Measurements from ENCODE around the gene MAPKAPK2. TPM values are rescaled to one million over a fixed set of nuclear protein-coding genes. Genes with fewer than 3 reads are reported as not detected.
A peak's percentile ranks its signal among the peaks of the same experiment; 100 is the strongest.

MAPKAPK2 gene
- total RNA-seq, 2 experiments from 2014 or later = 96.9 to 97.4 TPM

DNA sequence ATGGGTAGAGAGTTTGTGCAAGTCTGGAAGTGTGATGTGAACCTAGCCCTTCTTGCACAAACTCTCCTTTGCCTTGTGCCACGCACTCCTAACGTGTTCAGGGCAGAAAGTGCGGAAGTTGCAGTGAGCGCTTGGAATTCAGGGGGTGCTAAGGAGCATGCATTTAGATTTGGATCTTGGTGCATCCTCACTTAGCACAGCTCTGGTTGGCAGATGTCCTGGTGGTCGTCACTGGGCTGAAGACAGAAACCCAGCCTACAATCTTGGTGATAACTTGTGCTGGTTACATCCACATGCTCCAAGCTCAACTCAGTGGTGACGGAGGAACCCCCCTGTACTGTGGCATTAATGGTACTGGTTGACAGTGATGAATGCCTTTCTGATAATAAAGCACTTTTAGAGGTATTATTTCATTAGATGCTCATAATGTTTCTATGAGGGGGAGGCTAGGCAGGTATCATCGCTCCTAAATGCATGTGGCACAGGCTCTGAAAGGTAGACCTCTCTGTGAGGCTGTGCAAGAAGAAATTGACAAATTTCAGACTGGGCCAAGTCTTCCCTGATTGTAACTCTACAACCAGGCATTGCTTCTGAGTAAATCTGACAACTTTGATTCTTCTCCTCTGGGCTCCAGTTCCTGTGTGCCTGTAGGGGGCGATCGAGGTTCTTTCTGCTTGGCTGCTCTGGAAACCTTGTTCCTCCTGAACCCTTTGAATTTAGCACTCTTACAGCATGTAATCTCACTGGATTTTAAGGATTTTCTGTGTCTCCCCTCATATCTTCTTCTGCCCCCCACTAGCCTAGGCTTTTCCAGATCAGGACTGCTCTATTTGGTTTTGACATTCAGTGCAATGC, 40.6 kb downstream of the MAPKAPK2 start:
- Mint-ChIP-seq H3K27ac (peak overlapping the region; percentile 33), H3K4me3 (no peak overlapping the region), H3K27me3 (no peaks in the 10 kb centered on the region), H3K9me3 (no peaks in the 10 kb centered on the region), H3K4me1 (ENCODE audit: low read depth) (peaks cover 50% of the 10 kb centered on the region), H3K36me3 (peaks cover 2% of the 10 kb centered on the region)
- intact Hi-C loops (cut with micrococcal nuclease) = loop anchor here (5.0 kb wide), 2 partner anchors 142 to 257 kb away; partner anchors contain the start of gene IL20
- POLR2A ChIA-PET = no interaction called here
- peak; percentile 77 for DNase-seq
- CTCF ChIA-PET = interaction anchor here (0.6 to 7.7 kb wide), 41 partner anchors 8 to 256 kb away, joined by 3 to 137 read pairs (median 6); partner anchors contain the start of genes DYRK3, FCMR and IL20

DNA sequence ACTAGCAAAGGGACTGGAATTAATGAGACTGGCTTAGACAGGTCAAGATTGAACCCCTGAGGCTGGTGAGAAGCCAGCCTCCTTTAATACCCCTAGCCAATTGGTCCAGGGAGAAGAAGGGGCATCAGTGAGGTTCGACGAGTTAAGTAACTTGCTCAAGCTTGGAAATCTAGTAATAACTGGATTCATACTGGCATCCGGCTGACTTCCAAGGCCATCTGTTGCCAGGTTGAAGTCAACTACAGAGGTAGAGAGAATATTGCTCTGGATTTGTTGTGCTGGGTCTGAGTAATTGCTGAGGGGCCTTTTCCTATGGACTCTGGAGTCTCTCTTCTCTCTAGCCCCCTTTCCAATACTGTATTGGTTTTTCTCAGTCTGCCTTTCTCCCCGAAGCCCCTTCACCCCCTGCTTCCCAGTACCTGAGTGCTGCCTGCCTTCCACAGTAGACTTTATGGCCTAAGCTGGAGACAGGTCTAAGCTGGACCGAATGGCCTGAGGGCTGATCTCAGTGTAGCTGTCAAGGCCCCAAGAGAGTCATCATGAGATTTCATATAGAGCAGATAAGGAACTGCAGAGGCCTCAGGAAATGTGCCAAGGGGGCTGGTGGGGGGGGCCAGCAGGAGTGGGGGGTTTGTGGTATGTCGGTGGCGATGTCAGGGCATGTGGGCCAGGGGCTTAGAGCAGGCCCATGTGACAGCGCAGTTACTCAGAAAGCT, 43.4 kb downstream of the MAPKAPK2 start:
- intact Hi-C loops (cut with micrococcal nuclease) = loop anchor here (5.0 kb wide), 2 partner anchors 139 to 254 kb away; partner anchors contain the start of gene IL20
- DNase-seq = no peak
- Mint-ChIP-seq H3K27me3 (no peaks in the 10 kb centered on the region), H3K36me3 (peaks cover 9% of the 10 kb centered on the region), H3K4me3 (no peak overlapping the region), H3K9me3 (no peaks in the 10 kb centered on the region), H3K27ac (no peak overlapping the region), H3K4me1 (ENCODE audit: low read depth) (peaks cover 42% of the 10 kb centered on the region)
- ChIA-PET CTCF (interaction anchor here (1.7 to 7.7 kb wide), 5 partner anchors 40 to 204 kb away, joined by 7 to 137 read pairs (median 33); partner anchors contain the start of gene IL10), POLR2A (interaction anchor here (0.6 kb wide), 1 partner anchor 80 kb away, joined by 3 read pairs; no protein-coding TSS in a partner anchor)

DNA sequence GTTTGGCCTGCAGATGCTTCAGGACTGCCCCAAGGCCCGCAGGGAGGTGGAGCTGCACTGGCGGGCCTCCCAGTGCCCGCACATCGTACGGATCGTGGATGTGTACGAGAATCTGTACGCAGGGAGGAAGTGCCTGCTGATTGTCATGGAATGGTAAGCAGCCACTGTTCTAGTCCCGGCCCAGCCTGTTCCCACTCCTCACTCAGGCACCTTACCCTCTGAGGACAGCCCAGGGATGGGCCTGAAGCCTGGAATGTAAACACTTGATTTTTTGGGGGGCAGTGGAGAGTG, 43.9 kb downstream of the MAPKAPK2 start:
- ChIA-PET CTCF (interaction anchor here (4.2 to 7.7 kb wide), 3 partner anchors 79 to 204 kb away, joined by 33 to 137 read pairs (median 125); no protein-coding TSS in a partner anchor), POLR2A (interaction anchor here (0.6 kb wide), 1 partner anchor 79 kb away, joined by 3 read pairs; no protein-coding TSS in a partner anchor)
- Mint-ChIP-seq H3K4me1 (ENCODE audit: low read depth) (peaks cover 42% of the 10 kb centered on the region), H3K4me3 (no peak overlapping the region), H3K36me3 (peaks cover 11% of the 10 kb centered on the region), H3K27ac (no peak overlapping the region), H3K9me3 (no peaks in the 10 kb centered on the region), H3K27me3 (no peaks in the 10 kb centered on the region)
- intact Hi-C loops (cut with micrococcal nuclease) = loop anchor here (5.0 kb wide), 2 partner anchors 139 to 254 kb away; partner anchors contain the start of gene IL20
- DNase-seq = no peak

DNA sequence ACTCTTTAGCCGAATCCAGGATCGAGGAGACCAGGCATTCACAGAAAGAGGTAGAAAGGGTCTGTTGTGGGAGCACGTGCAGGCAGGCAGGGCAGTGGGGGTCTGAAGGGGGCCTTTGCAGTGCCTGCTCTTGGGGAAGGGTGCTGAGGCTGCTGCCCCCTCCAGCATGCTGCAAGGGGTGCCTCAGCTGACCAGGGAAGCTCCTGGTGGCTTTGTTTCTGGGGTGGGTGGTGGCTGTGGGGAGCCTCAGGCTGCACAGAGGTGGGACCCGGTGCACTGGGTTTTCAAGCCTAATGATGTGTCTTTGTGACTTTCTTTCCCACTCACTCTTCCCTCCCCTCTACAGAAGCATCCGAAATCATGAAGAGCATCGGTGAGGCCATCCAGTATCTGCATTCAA, 44.3 kb downstream of the MAPKAPK2 start:
- DNase-seq = no peak
- intact Hi-C loops (cut with micrococcal nuclease) = loop anchor here (5.0 kb wide), 2 partner anchors 138 to 253 kb away; partner anchors contain the start of gene IL20
- Mint-ChIP-seq H3K9me3 (no peaks in the 10 kb centered on the region), H3K4me3 (no peak overlapping the region), H3K4me1 (ENCODE audit: low read depth) (peaks cover 38% of the 10 kb centered on the region), H3K27ac (no peak overlapping the region), H3K27me3 (no peaks in the 10 kb centered on the region), H3K36me3 (peaks cover 12% of the 10 kb centered on the region)
- POLR2A ChIA-PET = interaction anchor here (0.6 kb wide), 1 partner anchor 79 kb away, joined by 3 read pairs; no protein-coding TSS in a partner anchor
- CTCF ChIA-PET = interaction anchor here (5.5 to 7.7 kb wide), 2 partner anchors 79 to 186 kb away, joined by 125 to 137 read pairs; no protein-coding TSS in a partner anchor

DNA sequence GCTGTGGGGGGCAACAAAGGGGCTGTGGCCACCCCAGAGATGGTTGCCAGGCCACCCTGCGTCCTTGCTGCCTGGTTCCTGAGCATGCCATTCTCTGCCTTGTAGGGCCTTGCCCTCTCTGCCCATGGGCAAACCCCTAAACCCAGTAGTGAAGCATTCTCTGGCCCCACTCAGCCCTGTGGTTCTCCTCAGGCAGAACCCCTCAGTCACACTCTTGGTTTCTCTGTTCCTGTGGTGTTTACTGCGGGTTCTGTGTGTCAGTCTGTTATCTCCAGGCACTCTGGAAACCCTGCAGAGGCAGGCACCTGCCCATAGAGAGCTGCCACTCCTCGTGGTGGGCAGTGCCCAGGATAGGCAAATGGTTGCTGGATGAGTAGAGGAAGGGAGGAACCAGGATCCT, 44.8 kb downstream of the MAPKAPK2 start:
- Mint-ChIP-seq H3K4me3 (no peak overlapping the region), H3K27me3 (no peaks in the 10 kb centered on the region), H3K4me1 (ENCODE audit: low read depth) (peaks cover 38% of the 10 kb centered on the region), H3K9me3 (no peaks in the 10 kb centered on the region), H3K27ac (no peak overlapping the region), H3K36me3 (peaks cover 12% of the 10 kb centered on the region)
- CTCF ChIA-PET = interaction anchor here (0.9 to 9.3 kb wide), 6 partner anchors 65 to 186 kb away, joined by 3 to 190 read pairs (median 66); no protein-coding TSS in a partner anchor
- POLR2A ChIA-PET = no interaction called here
- intact Hi-C loops (cut with micrococcal nuclease) = loop anchor here (5.0 kb wide), 2 partner anchors 138 to 253 kb away; partner anchors contain the start of gene IL20
- DNase-seq = no peak

DNA sequence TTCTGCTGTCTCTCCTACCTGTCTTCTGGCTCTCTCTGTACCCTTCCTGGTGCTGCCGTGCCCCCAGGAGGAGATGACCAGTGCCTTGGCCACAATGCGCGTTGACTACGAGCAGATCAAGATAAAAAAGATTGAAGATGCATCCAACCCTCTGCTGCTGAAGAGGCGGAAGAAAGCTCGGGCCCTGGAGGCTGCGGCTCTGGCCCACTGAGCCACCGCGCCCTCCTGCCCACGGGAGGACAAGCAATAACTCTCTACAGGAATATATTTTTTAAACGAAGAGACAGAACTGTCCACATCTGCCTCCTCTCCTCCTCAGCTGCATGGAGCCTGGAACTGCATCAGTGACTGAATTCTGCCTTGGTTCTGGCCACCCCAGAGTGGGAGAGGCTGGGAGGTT, 47.8 kb downstream of the MAPKAPK2 start:
- Mint-ChIP-seq H3K27ac (no peak overlapping the region), H3K27me3 (no peaks in the 10 kb centered on the region), H3K9me3 (no peaks in the 10 kb centered on the region), H3K4me3 (no peak overlapping the region), H3K4me1 (ENCODE audit: low read depth) (peaks cover 40% of the 10 kb centered on the region), H3K36me3 (peaks cover 21% of the 10 kb centered on the region)
- ChIA-PET CTCF (interaction anchor here (0.9 to 9.3 kb wide), 5 partner anchors 7 to 183 kb away, joined by 3 to 315 read pairs (median 26); no protein-coding TSS in a partner anchor), POLR2A (interaction anchor here (1.2 kb wide), 1 partner anchor 26 kb away, joined by 4 read pairs; no protein-coding TSS in a partner anchor)
- no peak for DNase-seq
- intact Hi-C loops (cut with micrococcal nuclease) = no loop called here

DNA sequence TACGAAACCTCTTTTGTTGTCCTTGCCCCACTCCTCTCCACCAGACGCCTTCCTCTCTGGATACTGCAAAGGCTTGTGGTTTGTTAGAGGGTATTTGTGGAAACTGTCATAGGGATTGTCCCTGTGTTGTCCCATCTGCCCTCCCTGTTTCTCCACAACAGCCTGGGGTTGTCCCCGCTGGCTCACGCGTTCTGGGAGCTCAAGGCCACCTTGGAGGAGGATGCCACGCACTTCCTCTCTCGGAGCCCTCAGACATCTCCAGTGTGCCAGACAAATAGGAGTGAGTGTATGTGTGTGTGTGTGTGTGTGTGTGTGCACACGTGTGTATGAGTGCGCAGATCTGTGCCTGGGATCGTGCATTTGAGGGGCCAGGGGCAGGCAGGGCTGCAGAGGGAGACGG, 48.3 kb downstream of the MAPKAPK2 start:
- H3K27me3 Mint-ChIP-seq = no peaks in the 10 kb centered on the region
- ChIA-PET CTCF (interaction anchor here (0.9 to 9.3 kb wide), 6 partner anchors 8 to 182 kb away, joined by 3 to 315 read pairs (median 16); no protein-coding TSS in a partner anchor), POLR2A (interaction anchor here (1.2 kb wide), 1 partner anchor 25 kb away, joined by 4 read pairs; no protein-coding TSS in a partner anchor)
- intact Hi-C loops (cut with micrococcal nuclease) = no loop called here
- H3K36me3 Mint-ChIP-seq = peaks cover 21% of the 10 kb centered on the region
- peaks cover 44% of the 10 kb centered on the region for H3K4me1 Mint-ChIP-seq (ENCODE audit: low read depth)
- H3K27ac Mint-ChIP-seq = no peak overlapping the region
- no peak overlapping the region for H3K4me3 Mint-ChIP-seq
- no peaks in the 10 kb centered on the region for H3K9me3 Mint-ChIP-seq
- DNase-seq = no peak

DNA sequence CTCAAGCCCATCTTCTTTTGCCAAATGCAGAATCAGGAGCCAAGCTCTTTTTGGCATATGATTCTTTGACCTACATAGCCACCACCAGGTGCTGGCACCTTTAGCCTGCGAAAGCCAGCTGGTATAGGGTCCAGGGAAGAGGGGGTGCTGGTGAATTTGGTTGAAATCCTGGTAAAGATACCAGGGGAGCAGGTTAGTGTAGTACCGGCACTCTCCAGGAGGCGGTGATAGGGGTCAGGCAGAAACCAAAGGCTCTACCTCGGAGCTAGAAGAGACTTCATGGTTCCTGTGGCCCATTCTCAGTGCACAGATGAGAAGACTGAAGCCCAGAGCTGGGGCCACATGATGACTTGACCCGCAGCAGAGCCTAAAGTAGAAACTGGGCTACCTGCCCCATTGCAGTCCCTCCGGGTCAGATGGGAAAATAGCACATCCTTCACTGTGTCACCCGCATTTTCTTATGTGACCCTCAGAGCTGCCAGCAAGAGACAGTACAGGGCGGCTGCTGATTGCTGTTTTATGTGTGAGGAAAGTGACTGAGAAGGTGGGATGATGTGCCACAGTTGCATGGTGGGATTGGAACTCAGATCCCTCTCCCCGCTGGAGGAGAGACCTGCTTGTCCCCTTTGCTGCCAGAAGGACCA, 49.9 kb downstream of the MAPKAPK2 start:
- DNase-seq = peak; percentile 85
- POLR2A ChIA-PET = interaction anchor here (0.8 to 1.3 kb wide), 4 partner anchors 56 to 75 kb away, joined by 3 to 7 read pairs (median 4); no protein-coding TSS in a partner anchor
- intact Hi-C loops (cut with micrococcal nuclease) = loop anchor here (1.0 kb wide), 3 partner anchors 8 to 178 kb away; no protein-coding TSS in a partner anchor
- Mint-ChIP-seq H3K4me3 (no peak overlapping the region), H3K9me3 (no peaks in the 10 kb centered on the region), H3K4me1 (ENCODE audit: low read depth) (peaks cover 57% of the 10 kb centered on the region), H3K27me3 (no peaks in the 10 kb centered on the region), H3K27ac (peak overlapping the region; percentile 16), H3K36me3 (peaks cover 26% of the 10 kb centered on the region)
- CTCF ChIA-PET = interaction anchor here (0.6 to 9.3 kb wide), 68 partner anchors 9 to 333 kb away, joined by 3 to 315 read pairs (median 5); partner anchors contain the start of genes DYRK3, FCMR, IL10 and IL19

DNA sequence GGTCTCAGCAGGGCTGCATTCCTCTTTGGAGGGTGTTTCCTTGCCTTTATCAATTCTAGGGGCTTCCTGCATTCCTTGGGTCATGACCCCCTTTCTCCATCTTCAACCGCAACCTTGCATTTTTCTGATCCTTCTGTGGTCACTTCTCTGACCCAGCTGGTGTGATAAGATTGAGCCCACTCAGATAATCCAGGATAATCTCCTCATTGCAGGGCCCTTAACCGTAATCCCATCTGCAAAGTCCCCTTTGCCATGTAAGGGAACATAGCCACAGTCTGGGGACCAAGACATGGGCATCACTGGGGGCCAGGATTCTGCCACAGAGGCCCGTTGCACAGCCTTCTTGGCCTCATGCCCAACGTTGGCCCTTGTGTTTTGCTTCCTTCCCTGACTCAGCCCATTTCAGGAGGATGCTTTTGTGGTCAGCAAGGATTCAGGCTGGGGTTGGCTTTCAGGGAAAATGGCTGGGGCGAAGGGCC, 50.9 kb downstream of the MAPKAPK2 start:
- Mint-ChIP-seq H3K4me3 (no peak overlapping the region), H3K36me3 (peaks cover 21% of the 10 kb centered on the region), H3K27me3 (no peaks in the 10 kb centered on the region), H3K9me3 (no peaks in the 10 kb centered on the region), H3K4me1 (ENCODE audit: low read depth) (peaks cover 67% of the 10 kb centered on the region), H3K27ac (no peak overlapping the region)
- intact Hi-C loops (cut with micrococcal nuclease) = no loop called here
- ChIA-PET CTCF (interaction anchor here (0.7 to 9.3 kb wide), 38 partner anchors 8 to 314 kb away, joined by 3 to 315 read pairs (median 5); partner anchors contain the start of genes FCMR, IL10, IL19 and MAPKAPK2), POLR2A (interaction anchor here (1.3 to 1.6 kb wide), 3 partner anchors 63 to 74 kb away, joined by 3 to 7 read pairs (median 3); no protein-coding TSS in a partner anchor)
- no peak for DNase-seq

DNA sequence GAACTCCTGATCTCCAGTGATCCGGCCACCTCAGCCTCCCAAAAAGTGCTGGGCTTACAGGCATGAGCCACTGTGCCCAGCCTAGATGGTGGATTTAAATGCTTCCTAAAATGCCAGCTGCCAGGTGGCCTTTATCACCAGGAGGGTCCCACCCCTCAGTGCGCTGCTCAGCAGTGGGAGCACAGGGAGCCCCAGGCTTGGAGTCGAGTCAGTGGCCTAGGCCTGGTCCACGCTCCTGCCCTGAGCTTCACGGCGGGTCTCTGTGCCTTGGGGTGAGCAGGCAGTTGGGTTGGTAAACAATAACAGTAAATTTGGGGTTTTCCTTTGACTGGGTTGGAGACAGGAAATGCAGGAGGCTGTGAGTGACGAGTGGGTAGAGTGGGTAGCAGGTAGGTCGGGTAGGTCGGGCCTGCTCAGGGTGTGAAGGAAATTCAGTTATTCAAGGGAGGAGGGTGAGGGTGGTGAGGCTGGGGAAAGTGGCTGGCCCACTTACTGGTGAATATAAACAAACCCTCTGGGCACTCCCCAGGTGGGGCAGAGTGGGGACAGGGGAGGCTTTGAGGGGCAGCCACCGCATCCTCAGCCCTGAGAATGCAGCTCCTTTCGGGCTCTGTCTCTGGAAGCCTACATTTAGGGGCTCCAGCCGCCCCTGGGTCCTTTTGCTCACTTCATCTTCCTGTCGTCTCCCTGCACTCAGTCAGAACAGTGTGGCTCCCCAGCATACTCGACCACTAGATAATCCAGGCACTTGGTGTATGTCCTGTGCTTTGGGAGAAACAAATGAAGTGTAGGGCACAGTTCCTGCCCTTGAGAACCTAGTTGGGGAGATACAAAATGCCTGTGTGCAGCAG, 52.4 kb downstream of the MAPKAPK2 start:
- ChIA-PET POLR2A (interaction anchor here (0.6 to 1.6 kb wide), 8 partner anchors 25 to 72 kb away, joined by 3 to 15 read pairs (median 3); partner anchors contain the start of gene IL19), CTCF (interaction anchor here (1.0 to 9.3 kb wide), 10 partner anchors 11 to 313 kb away, joined by 3 to 315 read pairs (median 4); partner anchors contain the start of genes IL10 and IL19)
- H3K9me3 Mint-ChIP-seq = no peaks in the 10 kb centered on the region
- DNase-seq = peak; percentile 62
- peak overlapping the region; percentile 64 for H3K27ac Mint-ChIP-seq
- intact Hi-C loops (cut with micrococcal nuclease) = no loop called here
- no peaks in the 10 kb centered on the region for H3K27me3 Mint-ChIP-seq
- no peak overlapping the region for H3K4me3 Mint-ChIP-seq
- peaks cover 80% of the 10 kb centered on the region for H3K4me1 Mint-ChIP-seq (ENCODE audit: low read depth)
- peaks cover 19% of the 10 kb centered on the region for H3K36me3 Mint-ChIP-seq

Data from activated CD4-positive, alpha-beta memory T cell treated with anti-CD3 and anti-CD28 coated beads for 36 hours (primary cell).